HG03175 (cell line): Measurements from ENCODE around the gene TMEM14A.

Experiments used
- ATAC-seq: cut with Tn5 transposase; IDR thresholded peaks from one replicate; pipeline ENCODE4 v1.9.1; 2021; ENCODE audit warnings: mild to moderate bottlenecking, moderate library complexity; ENCODE audit not compliant: unreplicated experiment

Gene TMEM14A

GRCh38 chr6:52733172-52733571 is 62.3 kb downstream of the TMEM14A start:
- ATAC-seq = no peak

DNA sequence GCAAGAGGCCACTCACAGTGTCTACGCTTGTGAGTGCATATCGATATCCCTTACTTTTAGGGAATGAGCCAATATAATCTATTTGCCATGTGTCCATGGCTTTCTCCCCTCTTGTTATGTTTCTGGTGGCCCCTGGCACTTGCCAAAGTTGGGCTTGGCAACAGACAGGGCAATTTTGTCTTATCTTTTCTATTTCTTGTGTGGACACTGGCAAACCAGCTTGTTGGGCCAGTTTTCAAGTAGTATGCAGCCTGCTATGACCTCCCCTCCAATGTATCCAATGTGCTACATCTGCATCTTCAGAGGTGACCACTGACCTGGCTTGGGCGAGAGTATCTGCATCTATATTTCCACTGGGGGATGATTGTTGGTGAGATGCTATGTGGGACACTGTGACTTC is 63.2 kb downstream of the TMEM14A start:
- no peak for ATAC-seq

DNA sequence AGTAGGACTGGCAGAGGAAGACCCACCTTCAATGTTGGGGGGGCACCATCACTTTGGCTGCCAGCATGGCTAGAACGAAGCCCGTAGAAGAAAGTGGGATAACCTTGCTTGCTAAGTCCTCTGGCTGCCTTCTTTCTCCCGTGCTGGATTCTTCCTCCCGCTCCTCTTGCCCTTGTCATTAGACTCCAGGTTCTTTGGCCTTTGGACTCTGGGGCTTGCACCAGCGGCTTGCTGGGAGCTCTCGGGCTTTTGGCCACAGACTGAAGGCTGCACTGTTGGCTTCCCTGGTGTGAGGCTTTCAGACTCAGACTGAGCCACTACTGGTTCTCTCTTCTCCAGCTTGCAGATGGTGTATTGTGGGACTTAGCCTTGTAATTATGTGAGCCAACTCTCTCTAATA is 64.2 kb downstream of the TMEM14A start:
- no peak for ATAC-seq

DNA sequence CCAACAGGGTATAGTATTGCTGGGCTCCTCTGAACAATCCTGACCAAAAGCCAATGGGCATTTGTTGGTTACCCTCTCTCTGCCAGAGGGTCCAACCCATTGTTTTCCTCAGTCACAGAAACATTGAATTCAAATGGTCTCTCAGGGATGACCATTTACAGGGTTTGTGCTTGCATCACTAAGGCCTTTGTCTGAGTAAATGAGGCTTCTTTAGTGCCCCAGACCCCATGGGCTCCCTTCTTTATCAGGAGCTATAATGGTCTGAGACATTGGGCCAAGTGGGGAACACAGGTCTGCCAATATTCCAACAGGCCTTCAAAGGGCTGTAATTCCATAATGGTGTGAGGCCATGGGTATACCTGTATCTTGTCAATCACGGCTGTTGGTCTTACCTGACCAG is 65.2 kb downstream of the TMEM14A start:
- ATAC-seq = no peak
